ENCODE data around the gene FBLIM1.

DNA sequence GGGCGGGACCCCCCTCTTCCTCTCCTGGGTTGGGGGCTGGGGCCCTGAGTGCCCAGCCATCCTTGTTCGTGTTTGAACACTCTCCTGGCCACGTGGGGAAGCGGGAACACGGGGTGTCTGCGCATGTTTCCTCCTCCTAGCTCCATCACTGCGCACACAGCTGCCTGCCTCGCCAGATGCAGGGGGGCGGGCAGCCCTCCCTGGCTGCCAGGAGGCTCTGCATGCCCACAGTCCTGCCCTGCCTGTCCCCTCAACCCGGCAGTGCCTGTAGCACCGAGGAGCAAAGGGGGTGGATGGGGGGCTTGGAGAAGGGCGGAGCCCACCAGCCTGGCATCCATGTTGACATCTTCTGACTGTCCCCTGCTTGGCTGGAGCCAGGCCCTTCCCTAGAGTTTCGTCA, 24.3 kb upstream of the FBLIM1 start:
- TF ChIP-seq ZSCAN23 (tag by site-specific recombination; IDR thresholded peaks at IDR 0.05), result no peak
- no peak for TF ChIP-seq ZNF114 (tag by site-specific recombination; IDR thresholded peaks at IDR 0.05)
- no peak for TF ChIP-seq ZNF501 (tag by site-specific recombination; IDR thresholded peaks at IDR 0.05)
- no peak for TF ChIP-seq ZNF311 (tag by site-specific recombination; IDR thresholded peaks at IDR 0.05; ENCODE audit: borderline replicate concordance)
- TF ChIP-seq ZNF707 (tag by site-specific recombination; IDR thresholded peaks at IDR 0.05), result no peak
- TF ChIP-seq ZNF121 (tag by site-specific recombination; IDR thresholded peaks at IDR 0.05), result no peak
- TF ChIP-seq ZNF561 (tag by site-specific recombination; IDR thresholded peaks at IDR 0.05; ENCODE audit: borderline replicate concordance), result no peak
- TF ChIP-seq ZBTB17 (tag by site-specific recombination; IDR thresholded peaks at IDR 0.05), result no peak
- TF ChIP-seq TRIM28 (IDR thresholded peaks at IDR 0.05; ENCODE audit: borderline replicate concordance, low read length), result no peak

All from HEK293 (cell line).